Measurements from ENCODE around the gene NR2E3.

GRCh38 chr15:71807125-71807629 lies 3.2 kb upstream of the NR2E3 start:
- TF ChIP-seq CTCF (IDR thresholded peaks at IDR 0.05; ENCODE audit: low read depth, low read length, poor library complexity, severe bottlenecking) (no peak), EZH2phosphoT487 (IDR thresholded peaks at IDR 0.05; ENCODE audit: borderline replicate concordance, low read length) (no peak)

All from DOHH2 (cell line).